Stomach (tissue), 4 donors: ENCODE measurements around the gene YIPF6.

ENCODE experiments used
- POLR2AphosphoS5 ChIP-seq, 3 donors: sonication (generic); formaldehyde crosslinking; IDR thresholded peaks; one replicate each; pipeline ENCODE4 v1.6.1; 2016; ENCODE audit warnings: antibody characterized with exemption in 3 of 3
- TF ChIP-seq, protein P1 (sequence below), 7 experiments: fragments of 450-650 bp in 4 of 7; fragments of 200-600 bp in 3 of 7; sonication (generic) in 3 of 7; IDR thresholded peaks; one replicate each; pipeline ENCODE4 v1.5.1; 2016 to 2019; ENCODE audit warnings: antibody characterized with exemption in 7 of 7, control low read depth in 2 of 7, mild to moderate bottlenecking in 1 of 7

GRCh38 chrX:68574240-68574639 is 75.4 kb downstream of the YIPF6 start:
- TF ChIP-seq, protein P1, sequence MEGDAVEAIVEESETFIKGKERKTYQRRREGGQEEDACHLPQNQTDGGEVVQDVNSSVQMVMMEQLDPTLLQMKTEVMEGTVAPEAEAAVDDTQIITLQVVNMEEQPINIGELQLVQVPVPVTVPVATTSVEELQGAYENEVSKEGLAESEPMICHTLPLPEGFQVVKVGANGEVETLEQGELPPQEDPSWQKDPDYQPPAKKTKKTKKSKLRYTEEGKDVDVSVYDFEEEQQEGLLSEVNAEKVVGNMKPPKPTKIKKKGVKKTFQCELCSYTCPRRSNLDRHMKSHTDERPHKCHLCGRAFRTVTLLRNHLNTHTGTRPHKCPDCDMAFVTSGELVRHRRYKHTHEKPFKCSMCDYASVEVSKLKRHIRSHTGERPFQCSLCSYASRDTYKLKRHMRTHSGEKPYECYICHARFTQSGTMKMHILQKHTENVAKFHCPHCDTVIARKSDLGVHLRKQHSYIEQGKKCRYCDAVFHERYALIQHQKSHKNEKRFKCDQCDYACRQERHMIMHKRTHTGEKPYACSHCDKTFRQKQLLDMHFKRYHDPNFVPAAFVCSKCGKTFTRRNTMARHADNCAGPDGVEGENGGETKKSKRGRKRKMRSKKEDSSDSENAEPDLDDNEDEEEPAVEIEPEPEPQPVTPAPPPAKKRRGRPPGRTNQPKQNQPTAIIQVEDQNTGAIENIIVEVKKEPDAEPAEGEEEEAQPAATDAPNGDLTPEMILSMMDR (IDR thresholded peaks at IDR 0.05): no peak
- no peak for TF ChIP-seq POLR2AphosphoS5 (IDR thresholded peaks at IDR 0.05)
